ENCODE data around the gene FBXL12. TPM values are rescaled to one million over a fixed set of nuclear protein-coding genes. Genes with fewer than 3 reads are reported as not detected.
A peak's percentile ranks its signal among the peaks of the same experiment; 100 is the strongest.

The FBXL12 gene
- total RNA-seq, 1 experiment from 2014 or later, result 21.7 TPM

DNA sequence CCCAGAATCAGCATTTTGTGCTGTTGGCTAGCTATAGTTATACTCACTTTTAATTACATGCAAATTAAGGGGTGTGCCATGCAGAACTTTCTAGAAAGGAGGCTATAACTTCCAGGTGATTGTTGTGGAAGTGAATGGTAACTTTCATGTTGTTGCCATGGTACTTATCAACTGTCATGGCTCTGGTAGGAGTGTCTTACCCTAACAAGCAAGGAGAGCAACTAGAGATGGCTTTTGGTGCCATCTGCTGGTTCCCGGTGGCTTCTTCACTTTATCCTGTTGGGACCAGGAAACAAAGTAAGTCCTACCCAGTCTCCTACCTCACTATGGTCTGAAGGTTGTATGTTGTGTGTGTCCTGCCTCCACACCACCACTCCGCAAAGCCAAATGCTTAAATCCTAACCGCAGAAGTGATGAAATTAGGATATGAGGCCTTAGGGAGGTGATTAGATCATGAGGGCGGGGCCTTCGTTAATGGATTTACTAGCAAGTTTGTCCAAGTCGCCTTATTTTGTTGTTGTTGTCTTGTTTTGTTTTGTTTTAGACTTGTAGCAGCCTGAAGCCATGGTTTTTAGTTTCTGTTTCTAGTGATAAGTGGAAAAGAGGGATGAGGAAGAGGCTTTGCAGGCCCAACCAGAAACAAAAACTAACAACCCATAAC lies 22.6 kb downstream of the FBXL12 start:
- POLR2A ChIA-PET (ENCODE audit: low non-redundant PET), result no interaction called here
- Histone ChIP-seq H3K27ac (ENCODE audit: low read depth, low read length, poor library complexity, severe bottlenecking) (no peak overlapping the region), H3K36me3 (ENCODE audit: insufficient read depth, low read length, poor library complexity, severe bottlenecking) (no peaks in the 10 kb centered on the region), H3K9me3 (ENCODE audit: low read depth, low read length, poor library complexity, severe bottlenecking) (no peaks in the 10 kb centered on the region), H3K4me1 (ENCODE audit: insufficient read depth, low read length, poor library complexity, severe bottlenecking) (no peaks in the 10 kb centered on the region), H3K4me3 (ENCODE audit: low read depth, low read length, poor library complexity, severe bottlenecking) (no peak overlapping the region), H3K27me3 (replicated peaks; ENCODE audit: insufficient read depth, low read depth, low read length, poor library complexity) (no peaks in the 10 kb centered on the region)
- CTCF ChIA-PET, result interaction anchor here (0.6 kb wide), 2 partner anchors 73 to 213 kb away, joined by 4 read pairs; no protein-coding TSS in a partner anchor
- TF ChIP-seq EZH2 (IDR thresholded peaks at IDR 0.05; ENCODE audit: borderline replicate concordance, low read depth, low read length, poor library complexity, severe bottlenecking) (no peak), CTCF (conservative IDR thresholded peaks at IDR 0.05; ENCODE audit: low read depth, low read length) (peak; percentile 90)
- intact Hi-C loops (cut with micrococcal nuclease; ENCODE audit: unreplicated experiment), result loop anchor here (1.0 to 2.0 kb wide), 5 partner anchors 171 to 659 kb away; partner anchors contain the start of gene ZNF121
- BruUV-seq (replicated peaks), result no TSS peak
- peak; percentile 93 for DNase-seq (ENCODE audit: low spot score)

DNA sequence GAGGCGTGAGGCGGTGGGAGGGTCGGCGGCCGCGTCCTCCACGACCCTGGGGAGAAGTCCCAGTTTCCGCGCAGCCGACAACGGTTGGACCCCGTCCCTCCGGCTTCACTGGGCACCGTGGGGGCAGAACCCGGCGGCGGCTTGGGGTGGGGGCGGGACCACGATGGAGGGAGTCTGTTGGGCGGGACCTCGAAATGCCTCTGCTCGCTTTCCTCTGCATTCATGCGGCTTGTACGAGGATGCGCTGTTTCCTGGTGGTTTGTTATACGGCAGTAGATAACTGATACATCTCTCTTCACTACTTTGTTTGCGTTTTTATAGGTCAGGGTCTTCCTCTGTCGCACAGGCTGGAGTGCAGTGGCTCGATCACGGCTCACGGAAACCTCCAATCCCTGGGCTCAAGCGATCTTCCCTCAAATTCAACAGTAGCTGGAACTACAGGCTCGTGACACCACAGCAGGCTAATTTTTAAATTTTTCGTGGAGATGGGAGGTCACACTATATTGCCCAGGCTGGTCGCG lies 25.7 kb downstream of the FBXL12 start:
- TF ChIP-seq EZH2 (IDR thresholded peaks at IDR 0.05; ENCODE audit: borderline replicate concordance, low read depth, low read length, poor library complexity, severe bottlenecking), result no peak
- TF ChIP-seq CTCF (conservative IDR thresholded peaks at IDR 0.05; ENCODE audit: low read depth, low read length), result no peak
- no peaks in the 10 kb centered on the region for H3K9me3 ChIP-seq (ENCODE audit: low read depth, low read length, poor library complexity, severe bottlenecking)
- peak overlapping the region; percentile 64 for H3K4me3 ChIP-seq (ENCODE audit: low read depth, low read length, poor library complexity, severe bottlenecking)
- no peaks in the 10 kb centered on the region for H3K36me3 ChIP-seq (ENCODE audit: insufficient read depth, low read length, poor library complexity, severe bottlenecking)
- peak overlapping the region; percentile 65 for H3K27ac ChIP-seq (ENCODE audit: low read depth, low read length, poor library complexity, severe bottlenecking)
- ChIA-PET POLR2A (ENCODE audit: low non-redundant PET) (no interaction called here), CTCF (no interaction called here)
- peak; percentile 75 for DNase-seq (ENCODE audit: low spot score)
- BruUV-seq (replicated peaks), result TSS peak; percentile 69
- H3K4me1 ChIP-seq (ENCODE audit: insufficient read depth, low read length, poor library complexity, severe bottlenecking), result no peaks in the 10 kb centered on the region
- no peaks in the 10 kb centered on the region for H3K27me3 ChIP-seq (replicated peaks; ENCODE audit: insufficient read depth, low read depth, low read length, poor library complexity)
- intact Hi-C loops (cut with micrococcal nuclease; ENCODE audit: unreplicated experiment), result no loop called here

- no peaks in the 10 kb centered on the region for H3K27me3 ChIP-seq (replicated peaks; ENCODE audit: insufficient read depth, low read depth, low read length, poor library complexity)
- CTCF ChIA-PET, result no interaction called here
- H3K27ac ChIP-seq (ENCODE audit: low read depth, low read length, poor library complexity, severe bottlenecking), result peak overlapping the region; percentile 73
- intact Hi-C loops (cut with micrococcal nuclease; ENCODE audit: unreplicated experiment), result no loop called here
- TF ChIP-seq EZH2 (IDR thresholded peaks at IDR 0.05; ENCODE audit: borderline replicate concordance, low read depth, low read length, poor library complexity, severe bottlenecking) (no peak), CTCF (conservative IDR thresholded peaks at IDR 0.05; ENCODE audit: low read depth, low read length) (no peak)
- no peaks in the 10 kb centered on the region for H3K4me1 ChIP-seq (ENCODE audit: insufficient read depth, low read length, poor library complexity, severe bottlenecking)
- BruUV-seq (replicated peaks), result no TSS peak
- POLR2A ChIA-PET (ENCODE audit: low non-redundant PET), result no interaction called here
- peak overlapping the region; percentile 64 for H3K4me3 ChIP-seq (ENCODE audit: low read depth, low read length, poor library complexity, severe bottlenecking)
- DNase-seq (ENCODE audit: low spot score), result peak; percentile 96
- H3K36me3 ChIP-seq (ENCODE audit: insufficient read depth, low read length, poor library complexity, severe bottlenecking), result no peaks in the 10 kb centered on the region
- H3K9me3 ChIP-seq (ENCODE audit: low read depth, low read length, poor library complexity, severe bottlenecking), result no peaks in the 10 kb centered on the region
Observed at GRCh38 chr19:9792206-9793070, 26.4 kb downstream of the FBXL12 start.
